Mesothelial cell of epicardium (in vitro differentiated cells): ENCODE measurements around the gene NHLRC4. TPM values are rescaled to one million over a fixed set of nuclear protein-coding genes. Genes with fewer than 3 reads are reported as not detected.

Source experiments
- DNase-seq, 2 experiments: peaks; one replicate each; pipeline ENCODE4 v3.0.0; 2021; ENCODE audit warnings: low spot score in 2 of 2; ENCODE audit not compliant: unreplicated experiment in 2 of 2
- H3K27ac Mint-ChIP-seq: 2 replicates; pipeline ENCODE4 v1.8.0; 2021; ENCODE audit warnings: mixed read lengths
- H3K27me3 Mint-ChIP-seq: 2 replicates; pipeline ENCODE4 v1.8.0; 2021; ENCODE audit warnings: low read depth, mixed read lengths
- H3K36me3 Mint-ChIP-seq: 2 replicates; pipeline ENCODE4 v1.8.0; 2021; ENCODE audit warnings: mixed read lengths
- H3K4me1 Mint-ChIP-seq: 2 replicates; pipeline ENCODE4 v1.8.0; 2021; ENCODE audit warnings: mixed read lengths
- H3K4me3 Mint-ChIP-seq: 2 replicates; pipeline ENCODE4 v1.8.0; 2021; ENCODE audit warnings: mild to moderate bottlenecking, moderate library complexity, mixed read lengths
- H3K9me3 Mint-ChIP-seq: 2 replicates; pipeline ENCODE4 v1.8.0; 2021; ENCODE audit warnings: mixed read lengths
- total RNA-seq: library from RNA; stranded (reverse); gene quantifications from 3 replicates; pipeline ENCODE4 v1.2.1, GENCODE V29; 2021
- TF ChIP-seq, protein P1 (sequence below): fragments of 200-600 bp; sonication (generic); IDR thresholded peaks from one replicate; pipeline ENCODE4 v1.5.0; 2021; ENCODE audit warnings: antibody characterized with exemption; ENCODE audit not compliant: unreplicated experiment

The NHLRC4 gene, protein sequence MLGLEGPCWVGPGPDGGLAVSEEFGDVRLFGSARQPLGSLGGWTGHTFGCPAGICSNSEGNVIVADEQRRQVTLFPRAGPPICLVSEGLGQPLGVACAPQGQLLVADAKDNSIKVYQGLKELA
- total RNA-seq, result 2.3 to 3.0 TPM (median 2.7 TPM) in 3 replicates

DNA sequence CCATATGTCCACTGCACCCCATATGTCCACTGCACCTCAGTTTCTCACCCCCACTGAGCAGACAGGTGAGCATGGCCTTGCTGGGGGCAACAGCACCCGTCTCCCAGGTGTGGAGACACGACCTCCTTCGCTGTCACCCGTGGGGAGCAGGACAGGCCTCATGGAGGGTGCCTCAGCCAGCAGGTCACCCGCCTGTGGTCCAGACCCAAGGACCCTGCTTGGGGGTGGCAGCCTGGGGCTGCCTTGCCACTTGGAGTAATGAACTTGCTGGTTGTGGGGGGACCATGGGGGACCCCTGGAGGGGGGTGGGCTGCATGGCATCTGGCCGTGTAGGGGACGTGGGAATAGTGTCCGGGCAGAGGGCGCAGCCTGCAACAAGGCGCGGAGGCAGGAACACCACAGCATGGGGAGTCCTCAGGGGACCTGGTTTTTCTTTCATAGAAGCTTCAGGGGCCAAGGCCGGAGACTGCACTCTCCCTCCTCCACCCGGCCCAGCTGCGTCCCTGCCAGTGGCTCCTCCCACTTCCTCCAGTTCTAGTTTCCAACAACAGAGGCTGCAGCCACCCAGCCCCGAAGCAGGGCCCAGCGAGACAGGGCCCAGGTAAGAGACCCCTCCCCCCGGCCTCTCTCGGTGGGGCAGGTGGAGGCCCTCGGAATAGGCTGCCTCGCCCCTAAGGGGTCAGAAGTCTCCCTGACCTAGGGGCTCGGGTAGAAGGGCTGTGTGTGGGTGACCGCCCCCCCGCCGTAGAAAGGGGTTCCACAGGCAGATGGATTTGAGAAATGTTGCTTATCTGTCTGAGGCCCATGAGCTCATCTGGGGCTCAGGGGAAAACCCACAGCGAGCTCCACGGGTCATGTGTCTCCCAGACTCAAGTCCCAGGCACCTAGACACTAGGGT is at the start of gene NHLRC4:
TSS of gene NHLRC4 (plus strand) at position 531 of the 898 bp plus-strand sequence. CDS start 1,043 bp downstream, outside the sequence.
- TF ChIP-seq, protein P1, sequence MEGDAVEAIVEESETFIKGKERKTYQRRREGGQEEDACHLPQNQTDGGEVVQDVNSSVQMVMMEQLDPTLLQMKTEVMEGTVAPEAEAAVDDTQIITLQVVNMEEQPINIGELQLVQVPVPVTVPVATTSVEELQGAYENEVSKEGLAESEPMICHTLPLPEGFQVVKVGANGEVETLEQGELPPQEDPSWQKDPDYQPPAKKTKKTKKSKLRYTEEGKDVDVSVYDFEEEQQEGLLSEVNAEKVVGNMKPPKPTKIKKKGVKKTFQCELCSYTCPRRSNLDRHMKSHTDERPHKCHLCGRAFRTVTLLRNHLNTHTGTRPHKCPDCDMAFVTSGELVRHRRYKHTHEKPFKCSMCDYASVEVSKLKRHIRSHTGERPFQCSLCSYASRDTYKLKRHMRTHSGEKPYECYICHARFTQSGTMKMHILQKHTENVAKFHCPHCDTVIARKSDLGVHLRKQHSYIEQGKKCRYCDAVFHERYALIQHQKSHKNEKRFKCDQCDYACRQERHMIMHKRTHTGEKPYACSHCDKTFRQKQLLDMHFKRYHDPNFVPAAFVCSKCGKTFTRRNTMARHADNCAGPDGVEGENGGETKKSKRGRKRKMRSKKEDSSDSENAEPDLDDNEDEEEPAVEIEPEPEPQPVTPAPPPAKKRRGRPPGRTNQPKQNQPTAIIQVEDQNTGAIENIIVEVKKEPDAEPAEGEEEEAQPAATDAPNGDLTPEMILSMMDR, result no peak
- Mint-ChIP-seq H3K36me3 (no peaks in the 10 kb centered on the region), H3K27ac (peak within 1 kb of the TSS; percentile 72), H3K4me3 (peak within 1 kb of the TSS; percentile 43), H3K9me3 (no peaks in the 10 kb centered on the region), H3K4me1 (peaks cover 35% of the 10 kb centered on the region), H3K27me3 (peaks cover 14% of the 10 kb centered on the region)
- DNase-seq, result no peak

DNA sequence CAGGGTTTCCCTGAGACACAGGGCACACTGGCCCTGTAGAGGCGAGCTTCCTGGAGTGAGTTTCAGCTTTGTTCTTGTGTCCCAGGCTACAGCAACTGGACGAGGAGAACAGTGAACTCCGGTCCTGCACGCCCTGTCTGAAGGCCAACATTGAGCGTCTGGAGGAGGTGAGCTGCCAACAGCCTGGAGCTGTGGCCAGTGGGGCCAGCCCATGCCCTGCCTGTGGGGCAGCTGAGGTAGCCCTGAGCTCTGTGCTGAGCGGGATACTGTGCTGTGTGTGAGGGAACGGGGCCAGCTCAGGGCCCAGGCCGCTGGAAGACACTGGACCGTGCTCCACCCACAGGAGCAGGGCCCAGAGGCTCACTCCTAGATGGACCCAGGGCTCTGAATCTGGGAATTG is 47.9 kb upstream of the NHLRC4 start:
- Mint-ChIP-seq H3K4me1 (no peaks in the 10 kb centered on the region), H3K27me3 (no peaks in the 10 kb centered on the region), H3K9me3 (no peaks in the 10 kb centered on the region), H3K36me3 (peaks cover 11% of the 10 kb centered on the region), H3K27ac (no peak overlapping the region), H3K4me3 (no peak overlapping the region)
- TF ChIP-seq, protein P1, result no peak
- no peak for DNase-seq

DNA sequence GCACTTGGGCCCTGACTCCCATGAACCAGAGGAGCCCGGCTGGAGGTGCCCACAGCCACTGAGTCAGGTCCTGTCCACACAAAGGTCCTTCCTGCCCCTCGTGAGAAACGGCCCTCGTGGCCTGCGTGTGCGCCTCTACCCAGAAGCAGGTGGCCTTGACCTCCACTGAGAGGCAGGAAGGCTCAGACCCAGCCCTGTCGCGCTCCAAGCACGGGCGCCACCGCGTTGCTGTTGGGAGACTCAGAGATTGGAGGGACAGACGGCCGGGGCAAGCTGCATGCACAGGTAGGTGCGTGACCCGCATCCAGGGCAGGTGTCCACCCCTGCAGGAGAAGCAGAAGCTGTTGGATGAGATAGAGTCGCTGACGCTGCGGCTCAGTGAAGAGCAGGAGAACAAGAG is 47.4 kb upstream of the NHLRC4 start:
- no peak overlapping the region for H3K4me3 Mint-ChIP-seq
- TF ChIP-seq, protein P1, result no peak
- H3K36me3 Mint-ChIP-seq, result peaks cover 11% of the 10 kb centered on the region
- H3K4me1 Mint-ChIP-seq, result no peaks in the 10 kb centered on the region
- H3K27ac Mint-ChIP-seq, result no peak overlapping the region
- H3K9me3 Mint-ChIP-seq, result no peaks in the 10 kb centered on the region
- no peak for DNase-seq
- no peaks in the 10 kb centered on the region for H3K27me3 Mint-ChIP-seq

DNA sequence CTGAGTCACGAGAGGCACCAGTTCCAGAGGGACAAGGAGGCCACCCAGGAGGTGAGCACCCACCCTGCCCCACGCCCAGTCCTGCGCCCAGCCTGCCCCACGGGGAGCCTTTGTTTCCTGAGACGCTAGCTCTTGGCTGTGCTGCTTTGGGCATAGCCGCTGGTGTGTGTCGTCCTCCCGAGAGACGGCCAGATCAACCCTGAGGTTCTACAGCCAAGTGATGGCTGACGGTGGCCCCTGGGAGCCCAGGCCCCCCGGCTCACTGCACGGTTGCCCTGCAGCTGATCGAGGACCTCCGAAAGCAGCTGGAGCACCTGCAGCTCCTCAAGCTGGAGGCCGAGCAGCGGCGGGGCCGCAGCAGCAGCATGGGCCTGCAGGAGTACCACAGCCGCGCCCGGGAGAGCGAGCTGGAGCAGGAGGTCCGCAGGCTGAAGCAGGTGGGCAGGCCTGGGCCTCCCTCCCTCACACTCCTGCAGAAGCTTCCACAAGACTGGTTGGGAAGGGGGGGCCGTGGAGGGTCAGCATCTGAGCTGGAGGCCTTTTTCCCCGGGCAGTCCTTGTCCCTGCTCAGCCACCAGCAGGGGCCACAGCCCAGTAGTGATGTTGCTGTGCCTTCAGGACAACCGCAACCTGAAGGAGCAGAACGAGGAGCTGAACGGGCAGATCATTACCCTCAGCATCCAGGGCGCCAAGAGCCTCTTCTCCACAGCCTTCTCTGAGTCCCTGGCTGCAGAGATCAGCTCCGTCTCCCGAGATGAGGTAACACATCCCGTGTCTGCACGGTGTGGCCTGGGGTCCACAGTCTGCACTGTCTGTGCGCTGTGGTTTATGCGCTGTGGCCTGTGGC is 46.7 kb upstream of the NHLRC4 start:
- no peak for DNase-seq
- H3K27me3 Mint-ChIP-seq, result no peaks in the 10 kb centered on the region
- H3K9me3 Mint-ChIP-seq, result no peaks in the 10 kb centered on the region
- no peak overlapping the region for H3K4me3 Mint-ChIP-seq
- no peaks in the 10 kb centered on the region for H3K4me1 Mint-ChIP-seq
- H3K36me3 Mint-ChIP-seq, result peaks cover 10% of the 10 kb centered on the region
- H3K27ac Mint-ChIP-seq, result no peak overlapping the region
- TF ChIP-seq, protein P1, result no peak

DNA sequence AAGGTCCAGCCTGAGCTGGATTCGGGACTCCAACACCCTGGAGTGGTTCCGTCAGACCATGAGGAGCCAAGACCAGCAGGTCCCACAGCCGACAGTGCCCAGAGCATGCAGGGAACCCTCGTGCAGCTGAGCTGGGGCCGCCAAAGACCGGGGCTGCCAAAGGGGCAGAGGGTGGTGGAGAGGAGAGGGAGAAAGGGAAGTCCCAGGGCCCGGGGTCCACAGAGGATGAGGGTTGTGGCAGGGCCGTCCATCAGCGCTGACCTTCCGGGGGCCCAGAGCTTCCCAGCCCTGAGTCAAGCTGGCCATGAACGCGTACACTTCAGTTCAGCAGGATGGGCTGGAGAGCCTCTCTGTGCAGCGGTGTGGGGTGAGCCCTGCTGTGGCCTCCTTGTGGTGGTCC is 46.0 kb upstream of the NHLRC4 start:
- Mint-ChIP-seq H3K4me3 (no peak overlapping the region), H3K27ac (no peak overlapping the region), H3K27me3 (no peaks in the 10 kb centered on the region), H3K36me3 (peaks cover 9% of the 10 kb centered on the region), H3K9me3 (no peaks in the 10 kb centered on the region), H3K4me1 (peaks cover 6% of the 10 kb centered on the region)
- TF ChIP-seq, protein P1, result no peak
- DNase-seq, result no peak
